Inferior parietal cortex (tissue), 1 donor: ENCODE data around the gene HELB.

Experiments used
- DNase-seq: peaks from one replicate; pipeline ENCODE4 v3.0.0-alpha.2; 2016; ENCODE audit errors: extremely low spot score

Gene HELB

DNA sequence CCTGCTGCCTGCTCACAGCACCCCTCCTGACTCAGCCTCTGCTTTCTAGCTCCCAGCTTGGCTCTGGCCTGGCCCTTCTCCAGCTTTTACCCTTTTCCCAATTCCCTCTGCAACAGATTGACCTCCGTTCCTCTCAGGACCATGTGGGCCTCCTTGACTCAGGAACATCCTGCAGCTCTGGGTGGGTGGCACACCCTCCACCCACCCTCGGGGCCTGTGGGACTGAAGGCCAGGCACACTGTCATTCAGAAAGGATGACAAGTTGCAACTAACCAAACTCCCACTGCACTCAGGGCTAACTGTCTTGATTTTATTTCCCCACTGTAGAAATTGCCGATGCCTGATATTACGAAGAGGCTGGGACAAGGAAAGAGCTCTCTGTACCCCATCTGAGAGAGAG is 59.4 kb downstream of the HELB start:
- DNase-seq = no peak

DNA sequence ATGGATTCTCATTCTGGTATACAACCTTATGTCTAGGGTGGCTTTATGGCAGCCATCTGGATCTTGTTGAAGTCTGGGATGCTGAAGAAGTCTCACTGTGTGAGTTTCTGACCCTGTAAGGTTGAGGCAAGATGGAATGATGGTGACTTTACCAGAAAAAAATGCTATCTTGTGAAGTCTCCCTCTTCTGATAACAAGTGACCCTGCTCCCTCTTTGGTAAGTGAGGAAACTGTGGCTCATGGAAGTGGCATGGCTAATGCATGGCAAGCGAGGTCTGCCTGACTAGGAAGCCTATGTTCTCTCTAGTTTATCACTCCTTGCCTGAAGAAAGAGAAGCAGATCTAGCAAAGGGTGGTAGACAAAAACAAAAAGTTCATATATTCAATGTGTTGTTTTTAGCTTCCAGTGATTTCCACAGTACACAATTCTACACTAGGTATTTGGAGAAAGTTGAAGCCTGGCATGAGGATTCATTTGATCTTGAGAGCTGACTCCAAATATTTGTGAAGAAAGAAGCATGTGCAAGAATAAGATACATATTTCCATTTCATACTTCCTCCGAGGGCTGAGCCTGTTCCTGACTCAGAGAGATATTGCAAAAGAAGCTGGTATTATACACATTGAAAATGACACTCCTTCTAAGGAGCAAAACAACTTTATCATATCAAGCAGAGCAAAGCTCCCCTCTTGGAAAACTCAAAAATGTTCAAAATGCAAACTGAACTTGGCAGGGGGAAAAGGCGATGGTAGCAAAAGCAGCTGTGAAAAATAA is 63.6 kb downstream of the HELB start:
- DNase-seq = no peak

DNA sequence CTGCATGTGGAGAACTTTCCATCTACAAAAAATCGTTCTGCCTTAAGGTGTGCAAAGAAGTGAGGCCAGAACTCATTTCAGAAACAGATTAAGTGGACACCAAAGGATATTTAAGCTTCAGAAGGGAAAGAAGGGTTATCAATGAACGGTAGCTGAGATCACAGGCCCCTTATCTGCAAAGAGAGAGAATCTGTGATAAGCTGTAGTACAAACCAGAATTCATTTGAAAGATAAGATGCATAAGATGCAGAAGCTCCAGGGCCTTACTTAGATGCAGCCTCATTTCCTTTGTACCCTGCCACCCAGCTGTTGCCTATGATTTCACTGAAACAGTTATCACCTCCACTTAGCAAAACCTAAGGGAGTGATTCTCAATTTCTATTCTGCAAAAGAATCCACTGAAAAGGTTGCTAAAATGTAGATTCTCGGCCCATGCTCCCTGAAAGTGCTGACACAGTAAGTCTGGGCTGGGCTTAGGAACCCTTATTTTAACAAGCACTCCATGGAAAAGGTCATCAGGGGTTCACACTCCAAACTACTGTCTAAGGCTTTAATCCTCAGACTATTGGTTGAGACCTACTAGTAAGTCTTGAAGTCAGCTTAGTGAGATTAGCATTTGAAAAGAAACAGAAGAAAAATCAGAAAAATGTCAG is 64.8 kb downstream of the HELB start:
- DNase-seq = no peak

DNA sequence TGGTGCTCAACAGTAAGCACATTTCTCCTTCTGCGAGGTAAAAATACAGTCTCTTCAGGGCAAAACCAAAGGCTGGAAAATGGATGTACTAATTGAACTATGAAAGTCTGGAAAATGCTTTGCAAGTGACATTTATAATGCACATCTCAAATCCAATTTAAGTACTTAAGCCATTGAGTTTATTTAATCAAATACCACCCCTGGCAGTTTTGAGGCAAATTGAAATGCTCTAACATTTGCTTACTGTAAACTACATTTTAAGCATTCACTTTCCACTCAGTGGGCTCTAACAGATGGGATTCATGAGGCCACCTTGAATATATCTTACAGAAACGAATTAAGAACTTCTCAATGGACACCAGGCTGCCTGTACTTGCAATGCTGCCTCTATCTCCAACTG is 69.7 kb downstream of the HELB start:
- DNase-seq = no peak

DNA sequence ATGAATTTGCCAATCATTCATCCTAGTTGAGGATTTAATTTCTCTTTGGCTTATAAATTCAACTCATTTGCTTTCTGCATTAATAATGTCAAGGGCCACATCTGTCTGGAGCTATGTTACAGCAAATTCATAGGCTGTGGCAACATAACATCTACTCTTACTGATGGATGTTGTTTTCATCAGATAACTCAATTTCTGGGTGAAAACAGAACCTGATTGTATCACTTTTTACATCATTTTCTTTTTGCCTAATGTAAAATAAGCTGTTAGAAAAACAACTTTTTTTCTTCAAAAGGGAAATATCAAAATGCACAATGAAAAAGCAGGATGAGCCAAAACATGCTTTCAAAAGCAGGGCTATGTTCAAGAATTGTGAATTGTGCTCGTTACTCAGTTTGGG is 73.3 kb downstream of the HELB start:
- DNase-seq = no peak

DNA sequence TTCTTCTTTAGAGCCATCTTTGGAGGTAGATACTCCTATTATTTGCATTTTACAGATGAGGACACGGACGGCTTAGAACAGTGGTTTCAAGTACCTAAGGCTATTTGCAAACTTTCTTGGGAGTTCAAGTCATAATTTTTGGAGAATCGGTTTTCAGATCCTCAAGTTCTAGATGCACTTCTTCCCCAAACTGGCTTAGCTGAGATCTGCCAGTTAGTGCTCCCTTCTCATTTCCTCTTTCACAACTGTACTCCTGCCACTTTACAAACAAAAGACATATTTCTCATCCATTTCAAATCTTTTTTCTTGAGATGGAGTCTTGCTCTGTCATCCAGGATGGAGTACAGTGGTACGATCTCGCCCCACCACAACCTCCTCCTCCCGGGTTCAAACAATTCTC is 77.3 kb downstream of the HELB start:
- no peak for DNase-seq

DNA sequence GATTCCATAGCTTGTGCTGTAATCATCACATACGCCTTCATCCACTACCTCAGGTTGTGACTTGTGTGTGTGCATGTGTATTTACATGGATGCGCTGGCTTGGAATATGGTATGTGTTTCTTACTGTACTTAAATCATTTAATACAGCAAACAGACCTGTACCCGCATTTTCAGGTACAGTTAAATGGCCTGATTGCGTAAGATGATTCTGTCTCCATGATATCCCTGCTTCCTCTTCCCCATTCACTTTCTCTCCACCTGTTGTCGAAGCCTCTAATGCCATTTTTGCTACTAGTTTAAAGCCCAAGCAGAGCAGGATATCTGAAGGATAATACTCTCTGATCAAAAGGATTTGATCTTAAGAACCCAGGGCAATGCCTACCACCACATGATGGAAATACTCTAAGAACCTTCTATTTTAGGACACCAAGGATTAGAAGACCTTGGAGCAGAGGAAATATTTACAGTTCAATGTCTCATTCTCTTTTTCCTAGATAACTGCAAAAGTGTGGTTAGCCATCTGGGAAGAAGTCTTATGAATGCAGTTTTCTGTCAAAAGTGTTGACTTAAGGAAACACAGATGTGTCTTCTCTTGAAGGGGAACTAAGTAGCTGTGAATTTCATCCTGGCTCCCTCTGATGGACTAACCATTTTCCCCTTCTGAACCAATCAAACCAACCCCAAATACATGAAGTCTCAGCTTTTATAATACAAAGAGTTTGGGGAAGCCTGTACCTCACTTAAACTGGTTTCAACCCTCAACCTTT is 78.7 kb downstream of the HELB start:
- no peak for DNase-seq

DNA sequence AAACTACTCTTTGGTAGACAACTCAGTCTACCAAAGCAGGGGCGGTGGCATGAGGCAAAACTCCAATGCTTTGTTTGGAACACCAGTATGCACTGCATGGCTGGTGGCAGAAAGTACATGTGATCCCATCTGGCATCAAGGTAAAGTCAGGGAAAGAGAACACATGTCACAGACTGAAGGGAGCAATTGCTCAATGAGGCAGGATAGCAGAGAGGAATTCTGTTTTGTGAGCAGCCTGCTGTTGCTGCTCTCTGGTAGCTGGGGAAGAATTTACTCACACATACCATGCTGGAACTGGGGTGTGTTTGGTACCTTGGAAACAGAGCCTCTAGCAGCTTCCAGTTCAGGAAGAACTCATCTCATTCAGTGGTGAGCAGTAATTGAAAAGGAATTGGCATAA is 84.8 kb downstream of the HELB start:
- no peak for DNase-seq
